Keratinocyte (primary cell): ENCODE data around the gene CCDC61. TPM values are rescaled to one million over a fixed set of nuclear protein-coding genes. Genes with fewer than 3 reads are reported as not detected.

Source experiments
- DNase-seq: peaks from one replicate; pipeline ENCODE4 v3.0.0-alpha.2; 2011; ENCODE audit warnings: low read depth, missing footprints, low spot score
- FAIRE-seq: peaks from 2 replicates; lab custom pipeline; 2011; peaks lifted over from hg19 to GRCh38; lab: Jason Lieb, UNC
- H2AFZ ChIP-seq: 2 replicates; pipeline ENCODE4 v1.6.0; 2012; ENCODE audit warnings: low read length, control low read depth, inconsistent platforms; ENCODE audit not compliant: control insufficient read depth
- H3K27ac ChIP-seq: 2 replicates; pipeline ENCODE4 v1.5.1; 2011; ENCODE audit warnings: low read length; ENCODE audit not compliant: control insufficient read depth, insufficient read depth
- H3K27me3 ChIP-seq: 3 replicates; pipeline ENCODE4 v1.6.0; 2011; ENCODE audit warnings: low read length; ENCODE audit not compliant: control insufficient read depth, insufficient read depth; ENCODE audit errors: extremely low read depth
- H3K36me3 ChIP-seq, 2 experiments: 2 replicates in 1 of 2; 3 replicates in 1 of 2; pipeline ENCODE4 v1.5.1; 2011; ENCODE audit warnings: low read length in 2 of 2, mild to moderate bottlenecking in 1 of 2; ENCODE audit not compliant: control insufficient read depth in 2 of 2, insufficient read depth in 2 of 2; ENCODE audit errors: extremely low read depth in 1 of 2
- H3K4me1 ChIP-seq: 3 replicates; pipeline ENCODE4 v1.5.1; 2011; ENCODE audit warnings: low read length; ENCODE audit not compliant: control insufficient read depth, insufficient read depth; ENCODE audit errors: extremely low read depth
- H3K4me2 ChIP-seq: 3 replicates; pipeline ENCODE4 v1.6.0; 2011; ENCODE audit warnings: low read depth, low read length; ENCODE audit not compliant: control insufficient read depth, insufficient read depth; ENCODE audit errors: extremely low read depth
- H3K4me3 ChIP-seq, 3 experiments: fragments of 200-600 bp in 1 of 3; sonication (generic) in 1 of 3; 2 replicates in 2 of 3; 3 replicates in 1 of 3; pipeline ENCODE4 v1.5.1; 2011 to 2016; ENCODE audit warnings: low read length in 3 of 3, mild to moderate bottlenecking in 3 of 3, control low read depth in 2 of 3, inconsistent platforms in 1 of 3, low read depth in 1 of 3, mixed read lengths in 1 of 3, mixed run types in 1 of 3, moderate library complexity in 1 of 3; ENCODE audit not compliant: control insufficient read depth in 2 of 3, insufficient read depth in 2 of 3; ENCODE audit errors: extremely low read depth in 1 of 3
- H3K79me2 ChIP-seq: 2 replicates; pipeline ENCODE4 v1.6.0; 2012; ENCODE audit warnings: low read length; ENCODE audit not compliant: control insufficient read depth, insufficient read depth
- H3K9ac ChIP-seq: 3 replicates; pipeline ENCODE4 v1.6.0; 2011; ENCODE audit warnings: low read length; ENCODE audit not compliant: control insufficient read depth, insufficient read depth; ENCODE audit errors: extremely low read depth
- H3K9me1 ChIP-seq: 3 replicates; pipeline ENCODE4 v1.6.0; 2011; ENCODE audit warnings: low read length; ENCODE audit not compliant: control insufficient read depth, insufficient read depth; ENCODE audit errors: extremely low read depth
- H3K9me3 ChIP-seq: 2 replicates; pipeline ENCODE4 v1.5.1; 2012; ENCODE audit warnings: low read depth, low read length; ENCODE audit not compliant: control insufficient read depth
- H4K20me1 ChIP-seq: 3 replicates; pipeline ENCODE4 v1.6.0; 2011; ENCODE audit warnings: low read length; ENCODE audit not compliant: control insufficient read depth, insufficient read depth; ENCODE audit errors: extremely low read depth
- EZH2 ChIP-seq: IDR thresholded peaks from one replicate; pipeline ENCODE4 v1.6.1; 2012; ENCODE audit warnings: inconsistent platforms, mild to moderate bottlenecking, low read length, moderate library complexity
- dilution Hi-C: fragments of 300-500 bp; cut with MboI; formaldehyde crosslinking; loops from one replicate; pipeline ENCODE4 v1.7.0; 2020; ENCODE audit warnings: low sequenced_read_pairs; ENCODE audit not compliant: extremely low pct_ligation_motif_present
- polyA plus RNA-seq, 5 experiments: library from polyadenylated mRNA; depleted of rRNA in 3 of 5; stranded (reverse) in 3 of 5; stranded (forward) in 1 of 5; unstranded in 1 of 5; fragments of >200 nt; gene quantifications; 1 replicate in 1 of 5; 2 replicates in 3 of 5; 3 replicates in 1 of 5; pipeline versions ENCODE4 v1.2.1 to v1.2.3, GENCODE V29; 2011 to 2012; ENCODE audit warnings: missing spikeins in 2 of 5, low read depth in 1 of 5, low replicate concordance in 1 of 5
- TF ChIP-seq, protein P1 (sequence below), 3 experiments: IDR thresholded peaks in 1 of 3; conservative IDR thresholded peaks in 1 of 3; optimal IDR thresholded peaks in 1 of 3; 2 replicates in 2 of 3; 3 replicates in 1 of 3; pipeline versions ENCODE3 to v1.5.1; 2011; ENCODE audit warnings: low read length in 3 of 3, mild to moderate bottlenecking in 3 of 3, moderate library complexity in 2 of 3, control low read depth in 1 of 3, inconsistent platforms in 1 of 3; ENCODE audit not compliant: insufficient read depth in 2 of 3; ENCODE audit errors: extremely low read depth in 1 of 3

Gene CCDC61
- polyA plus RNA-seq, 1 donor (not counting 4 experiments of a cell fraction or from before 2014, with no cell fraction given): 5.8 TPM

- no peak for FAIRE-seq
- Histone ChIP-seq H3K4me3 (no peak overlapping the region), H4K20me1 (no peaks in the 10 kb centered on the region), H3K27me3 (peaks cover 50% of the 10 kb centered on the region), H3K9me1 (peaks cover 5% of the 10 kb centered on the region), H3K27ac (no peak overlapping the region), H3K9ac (no peak overlapping the region), H3K4me1 (peaks cover 14% of the 10 kb centered on the region), H3K9me3 (peaks cover 3% of the 10 kb centered on the region), H3K36me3 (peaks cover 0 to 1% of the 10 kb centered on the region in 2 experiments), H3K79me2 (no peaks in the 10 kb centered on the region), H3K4me2 (no peak overlapping the region), H2AFZ (no peak overlapping the region)
- TF ChIP-seq EZH2: no peak
- TF ChIP-seq, protein P1, sequence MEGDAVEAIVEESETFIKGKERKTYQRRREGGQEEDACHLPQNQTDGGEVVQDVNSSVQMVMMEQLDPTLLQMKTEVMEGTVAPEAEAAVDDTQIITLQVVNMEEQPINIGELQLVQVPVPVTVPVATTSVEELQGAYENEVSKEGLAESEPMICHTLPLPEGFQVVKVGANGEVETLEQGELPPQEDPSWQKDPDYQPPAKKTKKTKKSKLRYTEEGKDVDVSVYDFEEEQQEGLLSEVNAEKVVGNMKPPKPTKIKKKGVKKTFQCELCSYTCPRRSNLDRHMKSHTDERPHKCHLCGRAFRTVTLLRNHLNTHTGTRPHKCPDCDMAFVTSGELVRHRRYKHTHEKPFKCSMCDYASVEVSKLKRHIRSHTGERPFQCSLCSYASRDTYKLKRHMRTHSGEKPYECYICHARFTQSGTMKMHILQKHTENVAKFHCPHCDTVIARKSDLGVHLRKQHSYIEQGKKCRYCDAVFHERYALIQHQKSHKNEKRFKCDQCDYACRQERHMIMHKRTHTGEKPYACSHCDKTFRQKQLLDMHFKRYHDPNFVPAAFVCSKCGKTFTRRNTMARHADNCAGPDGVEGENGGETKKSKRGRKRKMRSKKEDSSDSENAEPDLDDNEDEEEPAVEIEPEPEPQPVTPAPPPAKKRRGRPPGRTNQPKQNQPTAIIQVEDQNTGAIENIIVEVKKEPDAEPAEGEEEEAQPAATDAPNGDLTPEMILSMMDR (optimal IDR thresholded peaks at IDR 0.05 in 1 of 3, IDR thresholded peaks at IDR 0.05 in 1 of 3, conservative IDR thresholded peaks at IDR 0.05 in 1 of 3; ENCODE audit: extremely low read depth in 1 of 3, insufficient read depth in 2 of 3, low read length in 3 of 3): no peak
- DNase-seq: no peak
- dilution Hi-C loops: no loop called here
Measured at GRCh38 chr19:46036744-46037128, 41.5 kb downstream of the CCDC61 start.

DNA sequence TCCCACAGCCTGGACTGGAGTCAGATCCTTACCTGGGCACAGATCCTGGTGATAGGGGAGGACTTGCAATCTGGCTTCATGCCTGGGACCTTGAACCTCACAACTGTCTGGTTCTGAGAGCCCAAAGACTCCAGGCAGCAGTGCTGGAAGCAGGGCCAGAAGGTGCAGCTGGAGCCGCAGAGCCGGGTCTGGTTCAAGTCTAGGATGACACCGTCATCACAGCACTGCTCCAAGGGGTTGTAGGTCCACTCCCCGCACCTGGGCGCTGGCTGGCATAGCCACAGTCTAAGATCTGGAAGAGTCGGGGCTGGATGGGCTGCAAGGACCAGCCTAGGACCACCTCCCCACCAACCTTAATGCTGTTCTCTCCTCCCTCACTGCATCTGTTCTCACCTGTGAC, 44.9 kb downstream of the CCDC61 start:
- Histone ChIP-seq H3K36me3 (no peaks in the 10 kb centered on the region), H3K27ac (no peak overlapping the region), H3K9ac (no peak overlapping the region), H3K9me1 (peaks cover 5% of the 10 kb centered on the region), H3K27me3 (peaks cover 70% of the 10 kb centered on the region), H4K20me1 (no peaks in the 10 kb centered on the region), H3K9me3 (peaks cover 1% of the 10 kb centered on the region), H3K4me3 (no peak overlapping the region), H2AFZ (no peak overlapping the region), H3K4me1 (peaks cover 24% of the 10 kb centered on the region), H3K79me2 (no peaks in the 10 kb centered on the region), H3K4me2 (no peak overlapping the region)
- dilution Hi-C loops: no loop called here
- no peak for TF ChIP-seq EZH2
- TF ChIP-seq, protein P1 (optimal IDR thresholded peaks at IDR 0.05 in 1 of 3, IDR thresholded peaks at IDR 0.05 in 1 of 3, conservative IDR thresholded peaks at IDR 0.05 in 1 of 3; ENCODE audit: extremely low read depth in 1 of 3, insufficient read depth in 2 of 3, low read length in 3 of 3): no peak
- DNase-seq (no peak), FAIRE-seq (no peak)
